Ascending aorta (tissue), 2 donors: ENCODE results near the gene PHLPP1. TPM values are rescaled to one million over a fixed set of nuclear protein-coding genes. Genes with fewer than 3 reads are reported as not detected.

ENCODE experiments used
- DNase-seq, 2 donors: peaks; one replicate each; pipeline ENCODE4 v3.0.0-alpha.2; 2019; ENCODE audit warnings: low spot score in 2 of 2
- H3K27ac ChIP-seq, 2 donors: fragments of 200-600 bp; sonication (generic); one replicate each; pipeline ENCODE4 v1.5.1; 2016 to 2017; ENCODE audit warnings: mild to moderate bottlenecking in 1 of 2
- H3K27me3 ChIP-seq: fragments of 200-600 bp; sonication (generic); one replicate; pipeline ENCODE4 v1.5.1; 2017
- H3K36me3 ChIP-seq, 2 donors: fragments of 200-600 bp; sonication (generic); one replicate each; pipeline ENCODE4 v1.5.1; 2016
- H3K4me1 ChIP-seq, 2 donors: fragments of 200-600 bp; sonication (generic); one replicate each; pipeline ENCODE4 v1.5.1; 2016 to 2017; ENCODE audit warnings: mild to moderate bottlenecking in 1 of 2
- H3K4me3 ChIP-seq, 2 donors: fragments of 200-600 bp; sonication (generic); one replicate each; pipeline ENCODE4 v1.5.1; 2016 to 2017; ENCODE audit warnings: mild to moderate bottlenecking in 1 of 2
- H3K9me3 ChIP-seq, 2 donors: fragments of 200-600 bp; sonication (generic); one replicate each; pipeline ENCODE4 v1.5.1; 2016
- CTCF ChIP-seq, 3 experiments: fragments of 200-600 bp in 2 of 3; fragments of 450-650 bp in 1 of 3; sonication (generic) in 2 of 3; IDR thresholded peaks; one replicate each; pipeline ENCODE4 v1.5.1; 2016 to 2019; ENCODE audit warnings: antibody characterized with exemption in 3 of 3, mild to moderate bottlenecking in 1 of 3, moderate library complexity in 1 of 3
- intact Hi-C: fragments of 100-400 bp; cut with DNase I; formaldehyde crosslinking; loops from one replicate; pipeline ENCODE4 v1.15.1; 2023
- total RNA-seq: library from RNA; depleted of rRNA; stranded (reverse); fragments of >200 nt; gene quantifications from one replicate; pipeline ENCODE4 v1.1.0, GENCODE V29; 2016

The PHLPP1 gene
- total RNA-seq, 1 donor from 2014 or later, result 9.8 TPM

GRCh38 chr18:62894681-62895390 is 179.5 kb downstream of the PHLPP1 start:
- TF ChIP-seq CTCF (IDR thresholded peaks at IDR 0.05), result no peak
- H3K27me3 ChIP-seq, result no peaks in the 10 kb centered on the region
- no peak overlapping the region for H3K4me3 ChIP-seq
- H3K4me1 ChIP-seq, result no peaks in the 10 kb centered on the region
- DNase-seq, result no peak
- intact Hi-C loops, result no loop called here
- no peaks in the 10 kb centered on the region for H3K36me3 ChIP-seq
- no peak overlapping the region for H3K27ac ChIP-seq
- no peaks in the 10 kb centered on the region for H3K9me3 ChIP-seq

GRCh38 chr18:62897153-62897552 is 181.8 kb downstream of the PHLPP1 start:
- no peak for TF ChIP-seq CTCF (IDR thresholded peaks at IDR 0.05)
- H3K36me3 ChIP-seq, result no peaks in the 10 kb centered on the region
- no peak overlapping the region for H3K27ac ChIP-seq
- no peaks in the 10 kb centered on the region for H3K9me3 ChIP-seq
- H3K27me3 ChIP-seq, result no peaks in the 10 kb centered on the region
- no peak overlapping the region for H3K4me3 ChIP-seq
- DNase-seq, result no peak
- intact Hi-C loops, result no loop called here
- H3K4me1 ChIP-seq, result no peaks in the 10 kb centered on the region

GRCh38 chr18:62898359-62898758 is 183.0 kb downstream of the PHLPP1 start:
- Histone ChIP-seq H3K27ac (no peak overlapping the region), H3K4me1 (no peaks in the 10 kb centered on the region), H3K27me3 (no peaks in the 10 kb centered on the region), H3K4me3 (no peak overlapping the region), H3K9me3 (no peaks in the 10 kb centered on the region), H3K36me3 (no peaks in the 10 kb centered on the region)
- TF ChIP-seq CTCF (IDR thresholded peaks at IDR 0.05), result no peak
- no peak for DNase-seq
- intact Hi-C loops, result no loop called here

- Histone ChIP-seq H3K4me1 (no peaks in the 10 kb centered on the region), H3K9me3 (no peaks in the 10 kb centered on the region), H3K27me3 (no peaks in the 10 kb centered on the region), H3K27ac (no peak overlapping the region), H3K4me3 (no peak overlapping the region), H3K36me3 (peaks cover 0 to 7% of the 10 kb centered on the region in 2 donors)
- DNase-seq, result no peak
- intact Hi-C loops, result no loop called here
- no peak for TF ChIP-seq CTCF (IDR thresholded peaks at IDR 0.05)
Measured at GRCh38 chr18:62899534-62899933, 184.2 kb downstream of the PHLPP1 start.

GRCh38 chr18:62900132-62900883 is 185.0 kb downstream of the PHLPP1 start:
- H3K27me3 ChIP-seq, result no peaks in the 10 kb centered on the region
- H3K4me3 ChIP-seq, result no peak overlapping the region
- intact Hi-C loops, result no loop called here
- DNase-seq, result no peak
- no peak overlapping the region for H3K27ac ChIP-seq
- no peaks in the 10 kb centered on the region for H3K4me1 ChIP-seq
- TF ChIP-seq CTCF (IDR thresholded peaks at IDR 0.05), result no peak
- H3K36me3 ChIP-seq, result peaks cover under 1 to 13% of the 10 kb centered on the region in 2 donors
- H3K9me3 ChIP-seq, result no peaks in the 10 kb centered on the region
